ENCODE results near the gene GPR153.
"Not testable (repeated sequence)": the region's sequence is repeated elsewhere in the genome, so short reads cannot be mapped to it uniquely, and the experiment has no call there.

The GPR153 gene

DNA sequence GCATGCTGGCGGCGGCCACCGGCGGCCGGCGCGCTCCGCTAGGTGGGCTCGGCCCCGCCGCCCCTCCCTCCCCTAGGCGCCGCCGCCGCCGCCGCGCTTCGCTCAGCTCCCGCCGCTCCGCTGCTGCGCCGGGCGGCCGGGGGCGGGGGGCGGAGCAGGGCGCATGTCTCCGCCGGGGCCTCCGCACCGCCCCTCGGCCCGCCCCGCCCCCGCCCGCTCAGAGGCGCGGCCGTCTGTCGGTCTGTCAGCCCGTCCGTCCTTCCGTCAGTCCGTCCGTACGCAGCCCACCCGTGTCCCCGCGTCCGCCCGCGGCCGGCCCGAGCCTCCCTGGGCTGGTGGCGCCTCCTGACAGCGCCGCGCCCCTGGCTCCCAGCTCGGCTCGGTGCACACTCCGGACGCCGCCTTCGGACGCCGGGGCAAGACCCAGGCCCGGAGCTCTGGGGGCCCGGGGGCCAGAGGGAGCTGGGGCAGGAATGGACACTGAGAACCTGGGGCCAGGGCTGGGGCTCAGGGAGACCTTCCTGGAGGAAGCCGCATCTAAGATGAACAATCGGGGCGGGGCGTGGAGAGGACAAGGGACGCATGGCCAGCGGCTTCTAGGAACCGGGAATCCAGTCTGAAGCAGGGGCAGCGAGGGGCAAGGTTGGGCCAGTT lies at the start of gene GPR153:
Gene GPR153, minus strand, starts transcription at position 138 of the 654 bp plus-strand sequence. CDS start 6,193 bp downstream, outside the sequence.
- DNase-seq (ENCODE audit: low spot score): peak; percentile 62

DNA sequence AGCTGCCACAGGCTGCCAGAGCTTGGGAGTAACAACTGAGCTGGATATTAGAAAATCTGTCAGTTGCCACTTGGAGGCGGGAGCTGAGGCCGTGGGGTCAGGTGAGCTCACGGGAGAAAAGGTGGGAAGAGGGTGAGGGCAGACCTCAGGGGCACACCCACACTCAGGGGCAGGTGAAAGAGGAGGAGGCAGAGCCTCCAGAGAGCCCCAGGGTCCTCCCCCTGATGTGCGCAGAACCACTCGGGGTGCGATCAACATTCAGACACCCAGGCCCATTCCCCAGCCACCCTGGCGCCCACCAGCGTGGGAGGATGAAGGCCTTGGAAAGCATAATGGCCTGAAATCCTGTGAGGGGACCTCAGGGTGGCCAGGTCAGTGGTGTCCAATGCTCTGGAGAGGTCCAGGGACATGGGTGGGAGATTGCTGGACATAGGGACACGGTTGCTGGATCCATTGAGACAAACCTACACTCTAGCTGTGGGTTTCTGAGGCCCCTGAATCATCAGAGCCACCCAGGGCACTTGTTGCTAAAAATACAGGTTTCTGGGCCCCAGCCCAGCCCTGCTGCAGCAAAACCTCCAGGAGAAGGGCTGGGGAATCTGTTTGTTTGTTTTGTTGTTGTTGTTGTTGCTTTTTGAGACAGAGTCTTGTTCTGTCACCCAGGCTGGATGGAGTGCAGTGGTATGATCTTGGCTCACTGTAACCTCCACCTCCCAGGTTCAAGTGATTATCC lies 49.4 kb upstream of the GPR153 start:
- no peak for DNase-seq (ENCODE audit: low spot score)

DNA sequence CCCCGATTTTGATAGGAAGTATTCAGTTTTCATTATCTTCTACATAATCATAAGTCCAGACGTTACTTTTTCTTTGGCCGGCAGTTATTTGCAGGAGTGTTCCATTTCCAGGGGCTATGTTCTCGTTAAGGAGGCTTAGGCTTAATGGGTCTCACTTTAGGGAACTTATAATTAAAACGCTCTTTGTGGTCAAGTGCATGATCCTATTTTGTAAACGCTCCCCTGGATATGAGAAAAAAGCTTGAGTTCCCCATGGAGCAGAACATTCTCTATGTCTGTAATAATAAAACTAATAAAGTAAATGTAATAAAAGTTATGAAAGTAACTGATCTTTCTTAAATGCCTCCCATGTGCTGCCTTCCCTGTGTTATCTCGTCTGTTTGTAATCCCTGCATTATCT lies 48.7 kb upstream of the GPR153 start:
- no peak for DNase-seq (ENCODE audit: low spot score)

- no peak for DNase-seq (ENCODE audit: low spot score)
Measured at GRCh38 chr1:6308449-6308848, 47.6 kb upstream of the GPR153 start.

DNA sequence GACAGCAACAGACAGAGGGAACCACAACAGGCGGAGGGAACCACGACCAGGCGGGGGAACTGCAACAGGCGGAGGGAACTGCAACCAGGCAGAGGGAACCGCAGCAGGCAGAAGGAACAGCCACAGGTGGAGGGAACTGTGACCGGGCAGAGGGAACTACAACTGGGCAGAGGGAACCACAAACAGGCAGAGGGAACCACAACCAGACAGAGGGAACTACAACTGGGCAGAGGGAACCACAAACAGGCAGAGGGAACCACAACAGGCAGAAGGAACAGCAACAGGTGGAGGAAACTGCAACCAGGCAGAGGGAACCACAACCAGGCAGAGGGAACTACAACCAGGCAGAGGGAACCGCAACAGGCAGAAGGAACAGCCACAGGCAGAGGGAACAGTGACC lies 46.8 kb upstream of the GPR153 start:
- not testable (repeated sequence) for DNase-seq (ENCODE audit: low spot score)

DNA sequence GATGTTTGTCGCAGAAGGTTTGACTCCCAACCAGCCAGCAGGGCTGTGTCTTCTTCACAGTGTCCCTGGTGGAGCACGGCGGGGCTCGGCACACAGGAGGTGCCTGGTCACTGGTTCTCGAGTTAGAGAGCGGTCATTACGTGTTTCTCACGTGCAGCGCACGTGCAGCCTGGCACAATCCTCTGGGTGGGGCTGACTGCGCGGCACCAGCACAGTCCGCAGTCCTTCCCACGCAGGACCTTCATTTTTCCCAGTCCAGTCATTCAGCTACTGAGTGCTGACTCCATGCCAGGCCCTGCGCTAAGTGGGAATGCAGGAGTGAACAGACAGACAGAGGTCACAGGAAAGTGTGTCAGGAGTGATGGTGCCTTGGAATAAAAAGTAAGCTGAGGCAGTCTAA lies 46.2 kb upstream of the GPR153 start:
- DNase-seq (ENCODE audit: low spot score): no peak

GRCh38 chr1:6303397-6304012 lies 42.6 kb upstream of the GPR153 start:
- DNase-seq (ENCODE audit: low spot score): no peak

DNA sequence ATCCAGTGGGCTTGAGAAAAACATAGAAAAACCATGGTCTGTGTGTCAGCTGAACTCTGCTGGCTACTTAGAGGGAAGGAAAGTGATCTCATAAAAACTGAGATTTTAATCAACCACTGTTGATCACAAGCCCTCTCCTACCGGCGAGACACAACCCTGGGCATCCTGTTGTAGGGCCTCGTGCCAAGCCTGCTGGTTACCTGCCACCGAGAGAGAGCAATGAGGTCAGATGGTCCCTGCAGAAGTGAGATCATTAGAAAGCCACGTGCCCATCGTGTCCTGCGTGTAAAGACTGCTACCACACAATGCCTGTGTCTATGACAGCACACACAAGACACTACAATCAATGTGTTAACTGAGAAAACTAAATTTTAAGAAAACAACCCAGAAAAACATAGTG lies 41.7 kb upstream of the GPR153 start:
- no peak for DNase-seq (ENCODE audit: low spot score)

DNA sequence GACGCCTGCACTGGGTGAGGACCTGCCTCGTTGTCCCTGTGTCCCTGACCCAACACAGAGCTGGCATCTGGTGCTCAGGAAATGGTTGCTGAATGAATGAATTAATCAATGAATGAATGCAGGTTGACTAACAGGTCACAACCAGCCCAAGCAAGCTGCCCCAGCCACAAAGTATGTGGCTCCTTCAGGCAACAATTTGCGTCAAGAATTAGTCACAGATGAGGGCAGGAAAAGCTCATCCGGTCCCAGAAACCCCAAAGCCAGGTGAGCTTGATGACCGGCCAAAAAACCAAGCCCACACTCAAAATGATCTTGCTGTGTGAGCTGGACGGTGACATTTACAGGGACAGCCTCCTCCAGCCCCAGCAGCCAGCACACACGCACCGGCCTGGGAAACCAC lies 40.6 kb upstream of the GPR153 start:
- no peak for DNase-seq (ENCODE audit: low spot score)

- DNase-seq (ENCODE audit: low spot score): no peak
Measured at GRCh38 chr1:6300342-6301048, 39.6 kb upstream of the GPR153 start.

DNA sequence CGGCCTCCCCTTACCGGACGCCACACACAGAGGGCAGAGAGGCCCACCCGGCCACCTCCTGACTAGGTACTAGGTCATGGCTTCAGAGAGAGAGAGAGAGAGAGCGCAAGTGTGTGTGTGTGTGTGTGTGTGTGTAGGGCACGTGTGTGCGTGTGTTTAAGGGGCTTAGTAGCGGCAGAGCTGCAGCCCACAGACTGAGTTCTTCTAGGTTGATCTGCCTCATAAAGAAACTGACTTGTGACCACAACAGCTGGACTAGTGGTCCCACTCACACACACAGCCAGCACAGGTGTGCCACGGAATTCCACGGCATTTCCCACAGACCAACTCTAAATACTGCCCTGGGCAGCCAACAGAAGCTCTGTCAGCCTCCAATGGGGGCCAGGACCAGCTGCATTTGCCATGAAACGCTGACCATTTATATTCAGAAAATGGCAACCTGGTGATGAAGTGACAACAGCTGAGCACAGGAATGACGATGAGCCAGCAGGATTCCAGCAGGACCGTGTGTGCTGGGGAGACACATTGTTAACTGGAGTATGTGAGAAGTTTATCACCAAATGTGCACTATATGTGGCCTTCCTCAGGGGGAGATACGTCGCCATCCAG lies 38.8 kb upstream of the GPR153 start:
- DNase-seq (ENCODE audit: low spot score): no peak

- no peak for DNase-seq (ENCODE audit: low spot score)
Measured at GRCh38 chr1:6298940-6299465, 38.1 kb upstream of the GPR153 start.

GRCh38 chr1:6298530-6298929 lies 37.6 kb upstream of the GPR153 start:
- DNase-seq (ENCODE audit: low spot score): no peak

GRCh38 chr1:6295910-6296309 lies 35.0 kb upstream of the GPR153 start:
- DNase-seq (ENCODE audit: low spot score): no peak

GRCh38 chr1:6294890-6295556 lies 34.1 kb upstream of the GPR153 start:
- DNase-seq (ENCODE audit: low spot score): peak; percentile 62

DNA sequence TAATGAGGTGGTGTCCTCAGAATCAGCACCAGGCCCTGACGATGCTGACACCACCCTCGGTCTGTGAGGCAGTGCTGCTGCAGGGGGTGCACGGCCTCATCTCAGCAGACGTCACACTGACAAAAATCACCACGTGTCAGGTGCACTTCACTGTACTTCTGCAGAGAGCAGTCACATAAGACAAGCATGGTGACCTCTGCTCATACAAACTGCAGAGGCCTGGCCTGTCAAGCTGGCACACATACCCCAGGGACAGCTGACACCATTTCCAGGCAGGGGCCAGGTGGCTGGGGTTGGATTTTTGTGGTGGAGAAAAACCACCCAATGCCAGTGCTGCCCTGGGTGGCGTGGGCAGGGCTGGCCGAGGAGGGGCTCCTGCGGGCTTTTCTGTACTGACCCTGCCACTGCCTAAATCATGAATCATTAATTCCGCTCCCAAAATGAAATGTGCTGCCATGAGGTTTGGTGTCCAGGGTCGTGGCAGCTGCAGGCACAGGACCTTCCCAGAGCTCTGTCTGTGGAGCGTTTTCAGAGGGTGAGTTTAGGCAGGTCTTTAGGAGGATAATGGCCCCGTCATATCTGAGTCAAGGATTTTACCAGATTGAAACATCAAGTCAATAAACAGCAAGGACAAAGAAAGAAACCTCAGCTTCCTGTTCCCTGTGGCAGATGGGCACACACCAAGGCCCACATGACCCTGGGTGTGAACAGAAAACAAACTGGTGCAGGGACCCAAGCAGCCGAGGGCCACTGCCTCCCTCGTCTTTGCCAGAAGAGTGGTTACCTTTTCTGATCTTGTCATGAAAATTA lies 33.4 kb upstream of the GPR153 start:
- DNase-seq (ENCODE audit: low spot score): no peak

- DNase-seq (ENCODE audit: low spot score): no peak
Measured at GRCh38 chr1:6292102-6292501, 31.2 kb upstream of the GPR153 start.

GRCh38 chr1:6288665-6289064 lies 27.8 kb upstream of the GPR153 start:
- DNase-seq (ENCODE audit: low spot score): no peak

GRCh38 chr1:6288026-6288425 lies 27.1 kb upstream of the GPR153 start:
- no peak for DNase-seq (ENCODE audit: low spot score)

GRCh38 chr1:6287431-6287886 lies 26.6 kb upstream of the GPR153 start:
- DNase-seq (ENCODE audit: low spot score): no peak
